Endothelial cell of umbilical vein (primary cell): ENCODE data around the gene TTK.

Experiments used
- JUN ChIP-seq: IDR thresholded peaks from 2 replicates; pipeline ENCODE4 v1.6.1; 2011; ENCODE audit warnings: borderline replicate concordance, low read depth; ENCODE audit not compliant: insufficient read length, insufficient read depth
- POLR2A ChIP-seq: IDR thresholded peaks from 2 replicates; pipeline ENCODE4 v1.6.1; 2012; ENCODE audit warnings: low read depth, mild to moderate bottlenecking, control low read depth, low read length
- POLR2AphosphoS5 ChIP-seq: IDR thresholded peaks from 2 replicates; pipeline ENCODE4 v1.6.1; 2012; ENCODE audit warnings: low read depth, mild to moderate bottlenecking, control low read depth, low read length, moderate library complexity; ENCODE audit not compliant: insufficient read depth
- TF ChIP-seq, protein P1 (sequence below), 2 donors: IDR thresholded peaks; 1 replicate in 1 of 2; 2 replicates in 1 of 2; pipeline ENCODE4 v1.5.1; 2011; ENCODE audit warnings: low read length in 2 of 2, mild to moderate bottlenecking in 2 of 2, moderate library complexity in 2 of 2, control low read depth in 1 of 2, inconsistent platforms in 1 of 2, low read depth in 1 of 2; ENCODE audit not compliant: insufficient read depth in 1 of 2; ENCODE audit errors: extremely low read depth in 1 of 2

DNA sequence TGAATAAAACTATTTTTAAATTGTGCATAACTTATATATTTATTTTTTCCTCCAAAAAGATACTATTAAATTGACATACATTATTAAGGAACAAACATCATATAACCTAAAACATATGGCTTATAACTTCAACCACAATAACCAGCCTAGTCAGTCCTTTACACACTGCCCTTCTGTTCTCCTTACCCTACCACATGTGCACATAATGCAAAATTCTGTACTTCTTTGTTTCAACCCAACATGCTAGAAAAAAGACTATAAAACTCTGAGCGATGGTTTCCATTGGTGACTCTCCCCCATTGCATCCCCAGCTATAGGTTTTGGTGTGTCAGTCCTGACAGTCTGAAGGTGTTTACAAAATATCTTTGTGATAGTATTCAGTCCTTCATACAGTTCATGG is 14.8 kb upstream of the TTK start:
- no peak for TF ChIP-seq POLR2A
- TF ChIP-seq, protein P1, sequence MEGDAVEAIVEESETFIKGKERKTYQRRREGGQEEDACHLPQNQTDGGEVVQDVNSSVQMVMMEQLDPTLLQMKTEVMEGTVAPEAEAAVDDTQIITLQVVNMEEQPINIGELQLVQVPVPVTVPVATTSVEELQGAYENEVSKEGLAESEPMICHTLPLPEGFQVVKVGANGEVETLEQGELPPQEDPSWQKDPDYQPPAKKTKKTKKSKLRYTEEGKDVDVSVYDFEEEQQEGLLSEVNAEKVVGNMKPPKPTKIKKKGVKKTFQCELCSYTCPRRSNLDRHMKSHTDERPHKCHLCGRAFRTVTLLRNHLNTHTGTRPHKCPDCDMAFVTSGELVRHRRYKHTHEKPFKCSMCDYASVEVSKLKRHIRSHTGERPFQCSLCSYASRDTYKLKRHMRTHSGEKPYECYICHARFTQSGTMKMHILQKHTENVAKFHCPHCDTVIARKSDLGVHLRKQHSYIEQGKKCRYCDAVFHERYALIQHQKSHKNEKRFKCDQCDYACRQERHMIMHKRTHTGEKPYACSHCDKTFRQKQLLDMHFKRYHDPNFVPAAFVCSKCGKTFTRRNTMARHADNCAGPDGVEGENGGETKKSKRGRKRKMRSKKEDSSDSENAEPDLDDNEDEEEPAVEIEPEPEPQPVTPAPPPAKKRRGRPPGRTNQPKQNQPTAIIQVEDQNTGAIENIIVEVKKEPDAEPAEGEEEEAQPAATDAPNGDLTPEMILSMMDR (IDR thresholded peaks at IDR 0.05; ENCODE audit: extremely low read depth in 1 of 2, insufficient read depth in 1 of 2, low read depth in 1 of 2, low read length in 2 of 2), result no peak
- no peak for TF ChIP-seq POLR2AphosphoS5
- no peak for TF ChIP-seq JUN
